ENCODE measurements around the gene RNF207.

Gene RNF207

DNA sequence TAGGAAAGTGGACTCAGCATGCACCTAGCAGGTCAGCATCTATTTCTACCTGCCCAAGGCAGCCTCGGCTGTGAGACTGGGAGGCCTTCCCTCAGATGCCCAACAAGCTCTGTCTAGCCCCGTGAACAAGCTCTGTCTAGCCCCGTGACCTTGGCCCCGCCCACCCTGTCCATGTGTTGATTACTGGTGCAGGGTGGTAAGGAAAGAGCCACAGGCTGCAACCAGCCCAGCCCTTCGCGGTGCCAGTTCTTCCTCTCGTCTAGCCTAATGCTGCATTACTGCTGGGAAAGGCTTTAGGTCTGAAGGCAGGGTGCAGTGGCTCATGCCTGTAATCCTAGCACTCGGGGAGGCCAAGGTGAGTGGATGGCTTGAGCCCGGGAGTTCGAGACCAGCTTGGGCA is 52.8 kb downstream of the RNF207 start:
- H2AFZ ChIP-seq (ENCODE audit: low read length) = no peak overlapping the region
- no peaks in the 10 kb centered on the region for H3K36me3 ChIP-seq (replicated peaks; ENCODE audit: insufficient read depth, low read length)
- no peak overlapping the region for H3K9ac ChIP-seq (ENCODE audit: low read length)
- no peak overlapping the region for H3K4me3 ChIP-seq (ENCODE audit: low read length)
- no peaks in the 10 kb centered on the region for H3K9me2 ChIP-seq (replicated peaks; ENCODE audit: insufficient read depth, low read length)
- no peak overlapping the region for H3K4me2 ChIP-seq (ENCODE audit: low read depth, low read length)
- no peaks in the 10 kb centered on the region for H3F3A ChIP-seq (ENCODE audit: insufficient read depth, low read length)
- DNase-seq = no peak
- H4K20me1 ChIP-seq (ENCODE audit: insufficient read depth, low read length) = no peaks in the 10 kb centered on the region
- TF ChIP-seq EZH2phosphoT487 (IDR thresholded peaks at IDR 0.05; ENCODE audit: low read length) = no peak
- no peaks in the 10 kb centered on the region for H3K79me2 ChIP-seq (ENCODE audit: low read length)
- no peaks in the 10 kb centered on the region for H3K9me3 ChIP-seq (replicated peaks; ENCODE audit: insufficient read depth, low read length)
- H3K27me3 ChIP-seq (replicated peaks; ENCODE audit: insufficient read depth, low read length) = peaks cover 69% of the 10 kb centered on the region
- H3K4me1 ChIP-seq (ENCODE audit: low read length) = no peaks in the 10 kb centered on the region
- no peak overlapping the region for H3K27ac ChIP-seq (ENCODE audit: low read length)

DNA sequence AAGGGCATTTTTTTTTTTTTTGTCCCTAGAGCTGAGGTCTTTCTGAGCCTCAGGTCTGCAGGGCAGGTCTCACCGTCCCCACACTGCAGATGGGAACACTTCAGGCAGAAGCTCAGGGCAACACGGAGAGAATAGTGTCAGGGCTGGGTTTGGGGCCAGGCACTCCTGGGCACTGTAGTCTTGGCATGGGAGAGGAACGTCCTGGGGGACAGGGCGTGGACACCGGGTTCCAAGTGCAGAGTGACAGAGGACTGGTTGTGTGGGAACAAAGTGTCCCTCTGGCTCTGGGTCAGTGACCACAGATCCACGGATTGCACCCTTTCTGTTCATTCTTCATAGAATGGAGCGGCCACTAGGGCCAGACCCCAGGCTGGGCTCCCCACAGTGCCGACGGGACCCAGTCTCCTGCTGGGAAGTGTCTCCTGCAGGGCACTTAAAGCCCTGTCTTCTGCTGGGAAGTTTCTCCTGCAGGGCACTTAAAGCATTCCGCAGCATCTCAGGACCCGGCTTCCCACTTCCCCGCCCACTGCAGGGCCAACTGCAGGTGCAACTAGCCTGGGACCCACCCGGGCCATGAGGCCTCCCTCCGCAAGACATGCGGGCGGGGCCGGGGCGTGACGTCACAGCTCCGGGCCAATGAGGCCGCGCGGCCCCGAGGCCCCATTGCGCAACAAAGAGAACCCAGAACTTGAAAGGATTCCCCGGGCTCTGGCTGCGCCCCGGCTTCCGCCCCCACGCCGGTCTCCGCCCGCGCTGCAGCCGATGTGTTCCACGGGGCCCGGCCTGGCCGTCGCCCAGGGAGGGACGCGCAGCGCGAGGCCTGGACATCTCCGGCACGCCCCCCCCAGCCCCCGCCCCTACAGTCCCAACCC is 53.8 kb downstream of the RNF207 start:
- no peaks in the 10 kb centered on the region for H3K9me3 ChIP-seq (replicated peaks; ENCODE audit: insufficient read depth, low read length)
- no peaks in the 10 kb centered on the region for H3K4me1 ChIP-seq (ENCODE audit: low read length)
- no peaks in the 10 kb centered on the region for H3K79me2 ChIP-seq (ENCODE audit: low read length)
- no peaks in the 10 kb centered on the region for H4K20me1 ChIP-seq (ENCODE audit: insufficient read depth, low read length)
- H3K9ac ChIP-seq (ENCODE audit: low read length) = no peak overlapping the region
- H3F3A ChIP-seq (ENCODE audit: insufficient read depth, low read length) = no peaks in the 10 kb centered on the region
- no peak for TF ChIP-seq EZH2 (optimal IDR thresholded peaks at IDR 0.05; ENCODE audit: low read depth, low read length)
- TF ChIP-seq, protein P1, sequence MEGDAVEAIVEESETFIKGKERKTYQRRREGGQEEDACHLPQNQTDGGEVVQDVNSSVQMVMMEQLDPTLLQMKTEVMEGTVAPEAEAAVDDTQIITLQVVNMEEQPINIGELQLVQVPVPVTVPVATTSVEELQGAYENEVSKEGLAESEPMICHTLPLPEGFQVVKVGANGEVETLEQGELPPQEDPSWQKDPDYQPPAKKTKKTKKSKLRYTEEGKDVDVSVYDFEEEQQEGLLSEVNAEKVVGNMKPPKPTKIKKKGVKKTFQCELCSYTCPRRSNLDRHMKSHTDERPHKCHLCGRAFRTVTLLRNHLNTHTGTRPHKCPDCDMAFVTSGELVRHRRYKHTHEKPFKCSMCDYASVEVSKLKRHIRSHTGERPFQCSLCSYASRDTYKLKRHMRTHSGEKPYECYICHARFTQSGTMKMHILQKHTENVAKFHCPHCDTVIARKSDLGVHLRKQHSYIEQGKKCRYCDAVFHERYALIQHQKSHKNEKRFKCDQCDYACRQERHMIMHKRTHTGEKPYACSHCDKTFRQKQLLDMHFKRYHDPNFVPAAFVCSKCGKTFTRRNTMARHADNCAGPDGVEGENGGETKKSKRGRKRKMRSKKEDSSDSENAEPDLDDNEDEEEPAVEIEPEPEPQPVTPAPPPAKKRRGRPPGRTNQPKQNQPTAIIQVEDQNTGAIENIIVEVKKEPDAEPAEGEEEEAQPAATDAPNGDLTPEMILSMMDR (IDR thresholded peaks at IDR 0.05; ENCODE audit: low read length) = no peak
- no peak for TF ChIP-seq EZH2phosphoT487 (IDR thresholded peaks at IDR 0.05; ENCODE audit: low read length)
- H3K36me3 ChIP-seq (replicated peaks; ENCODE audit: insufficient read depth, low read length) = no peaks in the 10 kb centered on the region
- peak; percentile 69 for DNase-seq
- H2AFZ ChIP-seq (ENCODE audit: low read length) = no peak overlapping the region
- H3K9me2 ChIP-seq (replicated peaks; ENCODE audit: insufficient read depth, low read length) = no peaks in the 10 kb centered on the region
- no peak overlapping the region for H3K27ac ChIP-seq (ENCODE audit: low read length)
- H3K27me3 ChIP-seq (replicated peaks; ENCODE audit: insufficient read depth, low read length) = peaks cover 58% of the 10 kb centered on the region
- H3K4me3 ChIP-seq (ENCODE audit: low read length) = peak overlapping the region; percentile 57; the same call in 1 of the 2 replicates
- peak overlapping the region; percentile 65; the same call in 1 of the 2 replicates for H3K4me2 ChIP-seq (ENCODE audit: low read depth, low read length)

DNA sequence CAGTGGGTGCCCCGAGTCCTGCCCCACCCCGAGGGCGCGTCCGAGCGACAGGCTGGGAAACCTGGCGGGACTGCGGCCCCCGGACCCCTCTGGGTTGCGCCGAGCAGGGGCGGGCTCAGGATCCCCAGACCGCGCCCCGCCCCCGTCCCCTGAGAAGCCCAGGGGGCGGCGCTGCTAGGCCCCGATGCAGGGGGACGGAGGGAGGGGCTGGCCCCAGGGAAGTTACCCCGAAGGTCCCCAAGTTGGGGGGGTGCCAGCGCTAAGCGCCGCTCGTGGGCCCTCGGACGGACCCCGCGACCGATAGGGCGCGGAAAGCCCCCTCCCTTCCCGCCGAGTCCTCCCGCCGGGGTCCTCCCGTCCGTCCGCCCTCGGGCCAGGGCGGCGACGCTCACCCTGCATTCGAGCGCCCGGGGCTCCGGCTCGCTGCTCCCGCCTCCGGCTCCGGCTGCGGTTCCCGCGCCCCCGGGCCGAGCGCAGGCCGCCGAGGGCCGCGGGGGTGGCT is 54.6 kb downstream of the RNF207 start:
- Histone ChIP-seq H3F3A (ENCODE audit: insufficient read depth, low read length) (no peaks in the 10 kb centered on the region), H3K9me3 (replicated peaks; ENCODE audit: insufficient read depth, low read length) (no peaks in the 10 kb centered on the region), H3K4me2 (ENCODE audit: low read depth, low read length) (peak overlapping the region; percentile 90), H3K9me2 (replicated peaks; ENCODE audit: insufficient read depth, low read length) (no peaks in the 10 kb centered on the region), H3K36me3 (replicated peaks; ENCODE audit: insufficient read depth, low read length) (no peaks in the 10 kb centered on the region), H2AFZ (ENCODE audit: low read length) (no peak overlapping the region), H3K4me1 (ENCODE audit: low read length) (no peaks in the 10 kb centered on the region), H3K4me3 (ENCODE audit: low read length) (peak overlapping the region; percentile 57; the same call in 1 of the 2 replicates), H3K27me3 (replicated peaks; ENCODE audit: insufficient read depth, low read length) (peaks cover 51% of the 10 kb centered on the region), H3K27ac (ENCODE audit: low read length) (no peak overlapping the region), H3K9ac (ENCODE audit: low read length) (no peak overlapping the region), H3K79me2 (ENCODE audit: low read length) (no peaks in the 10 kb centered on the region), H4K20me1 (ENCODE audit: insufficient read depth, low read length) (no peaks in the 10 kb centered on the region)
- TF ChIP-seq, protein P1 (IDR thresholded peaks at IDR 0.05; ENCODE audit: low read length) = no peak
- TF ChIP-seq EZH2 (optimal IDR thresholded peaks at IDR 0.05; ENCODE audit: low read depth, low read length) (no peak), EZH2phosphoT487 (IDR thresholded peaks at IDR 0.05; ENCODE audit: low read length) (no peak)
- no peak for DNase-seq
